ENCODE results near the gene GSN. TPM values are rescaled to one million over a fixed set of nuclear protein-coding genes. Genes with fewer than 3 reads are reported as not detected.

The GSN gene
- total RNA-seq, 4 donors from 2014 or later = 287 to 1,151 (median 926) TPM

- intact Hi-C loops (cut with DNase I) = no loop called here
- WGBS, 2 donors = 60% methylated on average over 1 of the region's 6 CpGs; no CpG with 5 or more reads in 1 of the 2 donors
- Histone ChIP-seq H3K27me3 (no peaks in the 10 kb centered on the region), H3K27ac (peak overlapping the region; percentile 71 to 95 (median 94)), H3K36me3 (no peaks in the 10 kb centered on the region), H3K4me1 (peaks cover 37 to 96% (median 89%) of the 10 kb centered on the region in 3 donors), H3K4me3 (peak overlapping the region in 1 of 4 donors; percentile 37), H3K9me3 (no peaks in the 10 kb centered on the region)
- no peak for TF ChIP-seq CTCF (IDR thresholded peaks at IDR 0.05)
- TF ChIP-seq POLR2A (IDR thresholded peaks at IDR 0.05) = no peak
- DNase-seq = no peak
These were observed 26.3 kb downstream of the GSN start for GRCh38 chr9:121294151-121294743.

GRCh38 chr9:121294866-121295661, 27.1 kb downstream of the GSN start:
- no peak for DNase-seq
- H3K4me3 ChIP-seq = peak overlapping the region in 1 of 4 donors; percentile 37
- intact Hi-C loops (cut with DNase I) = no loop called here

GRCh38 chr9:121295662-121296191, 27.8 kb downstream of the GSN start:
- intact Hi-C loops (cut with DNase I) = no loop called here

More at GRCh38 chr9:121294866-121295661, 27.1 kb downstream of the GSN start:
- Histone ChIP-seq H3K27me3 (no peaks in the 10 kb centered on the region), H3K9me3 (no peaks in the 10 kb centered on the region), H3K27ac (peak overlapping the region; percentile 71 to 95 (median 94)), H3K36me3 (no peaks in the 10 kb centered on the region), H3K4me1 (peaks cover 32 to 93% (median 82%) of the 10 kb centered on the region in 3 donors)
- 57 to 68% methylated on average over 11 to 12 of the region's 13 CpGs for WGBS, 2 donors
- TF ChIP-seq POLR2A (IDR thresholded peaks at IDR 0.05) = no peak
- TF ChIP-seq CTCF (IDR thresholded peaks at IDR 0.05) = no peak

GRCh38 chr9:121296213-121297127, 28.5 kb downstream of the GSN start:
- H3K4me3 ChIP-seq = no peak overlapping the region
- TF ChIP-seq CTCF (IDR thresholded peaks at IDR 0.05) (no peak), POLR2A (IDR thresholded peaks at IDR 0.05) (no peak)
- H3K4me1 ChIP-seq = peaks cover 39 to 96% (median 79%) of the 10 kb centered on the region in 3 donors
- intact Hi-C loops (cut with DNase I) = no loop called here
- H3K27me3 ChIP-seq = no peaks in the 10 kb centered on the region
- DNase-seq = no peak
- H3K9me3 ChIP-seq = no peaks in the 10 kb centered on the region
- H3K36me3 ChIP-seq = no peaks in the 10 kb centered on the region
- WGBS, 2 donors = 70 to 88% methylated on average over 2 to 7 of the region's 7 CpGs
- peak overlapping the region; percentile 71 to 95 (median 94) for H3K27ac ChIP-seq

More at GRCh38 chr9:121295662-121296191, 27.8 kb downstream of the GSN start:
- DNase-seq = no peak
- no peaks in the 10 kb centered on the region for H3K9me3 ChIP-seq
- TF ChIP-seq CTCF (IDR thresholded peaks at IDR 0.05) = no peak
- TF ChIP-seq POLR2A (IDR thresholded peaks at IDR 0.05) = no peak
- WGBS, 2 donors = 69 to 80% methylated on average over 3 to 5 of the region's 5 CpGs
- H3K36me3 ChIP-seq = no peaks in the 10 kb centered on the region
- no peaks in the 10 kb centered on the region for H3K27me3 ChIP-seq
- peak overlapping the region in 1 of 4 donors; percentile 37 for H3K4me3 ChIP-seq
- peak overlapping the region; percentile 71 to 95 (median 94) for H3K27ac ChIP-seq
- H3K4me1 ChIP-seq = peaks cover 33 to 93% (median 79%) of the 10 kb centered on the region in 3 donors

All from esophagus squamous epithelium (tissue), 5 donors.